IMR-90 (cell line): ENCODE measurements around the gene GABBR2. TPM values are rescaled to one million over a fixed set of nuclear protein-coding genes. Genes with fewer than 3 reads are reported as not detected.
A peak's percentile ranks its signal among the peaks of the same experiment; 100 is the strongest.

ENCODE experiments used
- ATAC-seq: fragments of 200-7000 bp; cut with Tn5 transposase; 2 replicates; pipeline ENCODE4 v1.9.1; 2020; ENCODE audit warnings: low read depth, mild to moderate bottlenecking, moderate library complexity
- BruUV-seq: library from RNA; stranded (reverse); fragments of 400-500 nt; replicated peaks from 2 replicates; lab custom pipeline; 2021; lab: Mats Ljungman, UMichigan
- CTCF ChIA-PET: fragments of 300-600 bp; formaldehyde crosslinking; extraction: SDS; loops from one replicate; lab custom pipeline; 2021; ENCODE audit warnings: antibody characterized with exemption; lab: Yijun Ruan, JAX
- POLR2A ChIA-PET: fragments of 300-600 bp; sonication (Branson Sonifier 250); formaldehyde crosslinking; loops from one replicate; lab custom pipeline; 2022; ENCODE audit warnings: antibody characterized with exemption; ENCODE audit not compliant: unreplicated experiment; lab: Charles Lee
- DNase-seq: peaks from one replicate; pipeline ENCODE4 v3.0.0; 2013
- H2AFZ ChIP-seq: replicated peaks from 2 replicates; pipeline ENCODE3; 2013; ENCODE audit warnings: low read length, mild to moderate bottlenecking; ENCODE audit not compliant: poor library complexity
- H2AK5ac ChIP-seq: 2 replicates; pipeline ENCODE4 v1.6.1; 2013; ENCODE audit warnings: low read depth, low read length, inconsistent platforms
- H2AK9ac ChIP-seq: replicated peaks from 2 replicates; pipeline ENCODE3; 2013; ENCODE audit warnings: mild to moderate bottlenecking, low read depth, low read length, moderate library complexity; ENCODE audit not compliant: poor library complexity
- H2BK120ac ChIP-seq: 2 replicates; pipeline ENCODE4 v1.6.1; 2013; ENCODE audit warnings: low read depth, low read length, inconsistent platforms
- H2BK15ac ChIP-seq: 3 replicates; pipeline ENCODE4 v1.6.1; 2013; ENCODE audit warnings: low read depth, low read length, inconsistent platforms
- H2BK20ac ChIP-seq: 2 replicates; pipeline ENCODE4 v1.6.1; 2013; ENCODE audit warnings: low read depth, mild to moderate bottlenecking, inconsistent platforms, low read length, moderate library complexity
- H2BK5ac ChIP-seq: 2 replicates; pipeline ENCODE4 v1.6.1; 2013; ENCODE audit warnings: mild to moderate bottlenecking, low read depth, low read length, inconsistent platforms; ENCODE audit not compliant: poor library complexity, severe bottlenecking
- H3K14ac ChIP-seq: replicated peaks from 2 replicates; pipeline ENCODE4 v1.6.1; 2013; ENCODE audit warnings: low read depth, low read length, inconsistent platforms
- H3K18ac ChIP-seq: 2 replicates; pipeline ENCODE4 v1.6.1; 2013; ENCODE audit warnings: low read depth, low read length, control low read depth
- H3K23ac ChIP-seq: 2 replicates; pipeline ENCODE4 v1.6.1; 2013; ENCODE audit warnings: low read depth, low read length, inconsistent platforms
- H3K27ac ChIP-seq: 2 replicates; pipeline ENCODE4 v1.5.1; 2013; ENCODE audit warnings: mild to moderate bottlenecking, control low read depth, low read length; ENCODE audit not compliant: insufficient read depth
- H3K27me3 ChIP-seq: 2 replicates; pipeline ENCODE4 v1.6.1; 2013; ENCODE audit warnings: low read length; ENCODE audit not compliant: control insufficient read depth, insufficient read depth
- H3K36me3 ChIP-seq: 2 replicates; pipeline ENCODE4 v1.6.1; 2013; ENCODE audit warnings: low read length, mixed read lengths; ENCODE audit not compliant: control insufficient read depth, insufficient read depth
- H3K4ac ChIP-seq: 2 replicates; pipeline ENCODE4 v1.6.1; 2013; ENCODE audit warnings: low read depth, low read length, inconsistent platforms
- H3K4me1 ChIP-seq: 2 replicates; pipeline ENCODE4 v1.6.1; 2013; ENCODE audit warnings: low read length, mixed read lengths; ENCODE audit not compliant: control insufficient read depth, insufficient read depth
- H3K4me2 ChIP-seq: 2 replicates; pipeline ENCODE4 v1.6.1; 2013; ENCODE audit warnings: low read depth, mild to moderate bottlenecking, control low read depth, low read length, moderate library complexity
- H3K4me3 ChIP-seq: 2 replicates; pipeline ENCODE4 v1.5.1; 2013; ENCODE audit warnings: low read depth, mild to moderate bottlenecking, control low read depth, low read length, moderate library complexity; ENCODE audit not compliant: insufficient read depth
- H3K56ac ChIP-seq: 2 replicates; pipeline ENCODE4 v1.6.1; 2013; ENCODE audit warnings: low read length, inconsistent platforms; ENCODE audit not compliant: insufficient read depth; ENCODE audit errors: extremely low read depth
- H3K79me1 ChIP-seq, 2 experiments: 2 replicates each; pipeline ENCODE4 v1.6.1; 2013; ENCODE audit warnings: low read length in 2 of 2, inconsistent platforms in 1 of 2, low read depth in 1 of 2
- H3K9ac ChIP-seq: 2 replicates; pipeline ENCODE4 v1.6.1; 2013; ENCODE audit warnings: low read depth, low read length, control low read depth
- H3K9me1 ChIP-seq: 2 replicates; pipeline ENCODE4 v1.6.1; 2013; ENCODE audit warnings: low read length, inconsistent platforms; ENCODE audit not compliant: insufficient read depth
- H3K9me3 ChIP-seq: 2 replicates; pipeline ENCODE4 v1.6.1; 2013; ENCODE audit warnings: low read length; ENCODE audit not compliant: control insufficient read depth, insufficient read depth
- H4K20me1 ChIP-seq: 2 replicates; pipeline ENCODE4 v1.6.1; 2013; ENCODE audit warnings: low read length, inconsistent platforms; ENCODE audit not compliant: insufficient read depth
- H4K5ac ChIP-seq: 2 replicates; pipeline ENCODE4 v1.6.1; 2013; ENCODE audit warnings: mild to moderate bottlenecking, low read depth, low read length, control low read depth
- H4K8ac ChIP-seq, 2 experiments: 2 replicates each; pipeline ENCODE4 v1.6.1; 2013; ENCODE audit warnings: low read depth in 2 of 2, low read length in 2 of 2, control low read depth in 1 of 2, inconsistent platforms in 1 of 2
- H4K91ac ChIP-seq: 2 replicates; pipeline ENCODE4 v1.6.1; 2013; ENCODE audit warnings: low read depth, low read length, inconsistent platforms; ENCODE audit not compliant: insufficient read depth
- ELK1 ChIP-seq: fragments of 150-350 bp; IDR thresholded peaks from 2 replicates; pipeline ENCODE4 v1.6.1; 2016; ENCODE audit warnings: low read depth, mild to moderate bottlenecking, low read length, moderate library complexity, borderline replicate concordance
- POLR2A ChIP-seq: IDR thresholded peaks from 2 replicates; pipeline ENCODE4 v1.6.1; 2012; ENCODE audit warnings: mild to moderate bottlenecking, low read depth, low read length
- WGBS, 2 experiments: methylation state at CpG; one replicate each; pipeline versions ENCODE4 v1.1.5 to v1.1.7; 2013; ENCODE audit warnings: missing lambda C conversion rate in 2 of 2; ENCODE audit not compliant: insufficient read length in 1 of 2; ENCODE audit errors: extremely low coverage in 2 of 2; 5-methylcytosine and 5-hydroxymethylcytosine counted together
- dilution Hi-C: fragments of 300-500 bp; cut with HindIII; formaldehyde crosslinking; loops from one replicate; pipeline ENCODE4 v1.14.3; 2018; ENCODE audit warnings: low sequenced_read_pairs; ENCODE audit not compliant: unreplicated experiment
- in situ Hi-C: fragments of 300-500 bp; cut with MboI; formaldehyde crosslinking; loops from 3 replicates; pipeline ENCODE4 v1.14.3; 2019; ENCODE audit warnings: low sequenced_read_pairs, inconsistent platforms, mixed read lengths
- intact Hi-C: fragments of 100-400 bp; cut with micrococcal nuclease; formaldehyde crosslinking; loops from 2 replicates; pipeline ENCODE4 v1.10.0; 2022
- polyA plus RNA-seq, 3 experiments: library from polyadenylated mRNA; depleted of rRNA; stranded (reverse); fragments of >200 nt; gene quantifications; 2 replicates each; pipeline ENCODE4 v1.2.3, GENCODE V29; 2012; ENCODE audit warnings: low replicate concordance in 1 of 3
- total RNA-seq: library from RNA; depleted of rRNA; stranded (reverse); fragments of >200 nt; gene quantifications from 2 replicates; pipeline ENCODE4 v1.2.3, GENCODE V29; 2012

GABBR2 gene
- total and polyA plus RNA-seq, 2 of the 4 experiments (the other 2 are of a cell fraction) = 14.2 to 20.3 TPM

GRCh38 chr9:98610711-98611110 is 98.0 kb downstream of the GABBR2 start:
- peak overlapping the region; percentile 100 for H2BK5ac ChIP-seq
- H4K5ac ChIP-seq = peak overlapping the region; percentile 98
- no peak for TF ChIP-seq ELK1
- no peak for TF ChIP-seq POLR2A
- no peaks in the 10 kb centered on the region for H3K36me3 ChIP-seq
- ATAC-seq (no peak), DNase-seq (no peak)
- intact Hi-C loops (no loop called here), in situ Hi-C loops (no loop called here), dilution Hi-C loops (no loop called here)
- no TSS peak for BruUV-seq
- H3K79me1 ChIP-seq = peaks cover 19 to 50% of the 10 kb centered on the region in 2 experiments; a peak in 3 of 4 replicates
- H2AK9ac ChIP-seq = peak overlapping the region; percentile 60
- peak overlapping the region; percentile 100 for H2BK120ac ChIP-seq
- WGBS, 2 experiments = 100% methylated on average over 2 of the region's 5 CpGs; no CpG with 5 or more reads in 1 of the 2 experiments
- peaks cover 28% of the 10 kb centered on the region for H3K9me1 ChIP-seq
- no peak overlapping the region for H3K4me2 ChIP-seq
- H3K56ac ChIP-seq = peak overlapping the region; percentile 79
- peaks cover 36% of the 10 kb centered on the region for H3K4me1 ChIP-seq
- H2AFZ ChIP-seq = peak overlapping the region; percentile 47
- peak overlapping the region; percentile 100 for H2AK5ac ChIP-seq
- H3K14ac ChIP-seq = peak overlapping the region; percentile 97
- H3K18ac ChIP-seq = peak overlapping the region; percentile 96
- CTCF ChIA-PET = interaction anchor here (0.7 to 1.0 kb wide), 4 partner anchors 16 to 164 kb away, joined by 3 to 4 read pairs (median 4); no protein-coding TSS in a partner anchor
- no peaks in the 10 kb centered on the region for H3K9me3 ChIP-seq
- H3K27ac ChIP-seq = peak overlapping the region; percentile 93
- H4K8ac ChIP-seq = peak overlapping the region; percentile 96 to 99
- H3K27me3 ChIP-seq = no peaks in the 10 kb centered on the region
- POLR2A ChIA-PET = no interaction called here
- H3K4ac ChIP-seq = peak overlapping the region; percentile 95
- peak overlapping the region; percentile 99 for H2BK15ac ChIP-seq
- no peak overlapping the region for H3K4me3 ChIP-seq
- no peaks in the 10 kb centered on the region for H4K20me1 ChIP-seq
- H4K91ac ChIP-seq = peak overlapping the region; percentile 99
- peak overlapping the region; percentile 96 for H3K23ac ChIP-seq
- H3K9ac ChIP-seq = peak overlapping the region; percentile 52
- peak overlapping the region; percentile 98 for H2BK20ac ChIP-seq
